ENCODE measurements around the gene TLCD3B. TPM values are rescaled to one million over a fixed set of nuclear protein-coding genes. Genes with fewer than 3 reads are reported as not detected.
"Not testable (repeated sequence)": the region's sequence is repeated elsewhere in the genome, so short reads cannot be mapped to it uniquely, and the experiment has no call there.

The TLCD3B gene
- total RNA-seq, 1 experiment from 2014 or later = 20.9 TPM

DNA sequence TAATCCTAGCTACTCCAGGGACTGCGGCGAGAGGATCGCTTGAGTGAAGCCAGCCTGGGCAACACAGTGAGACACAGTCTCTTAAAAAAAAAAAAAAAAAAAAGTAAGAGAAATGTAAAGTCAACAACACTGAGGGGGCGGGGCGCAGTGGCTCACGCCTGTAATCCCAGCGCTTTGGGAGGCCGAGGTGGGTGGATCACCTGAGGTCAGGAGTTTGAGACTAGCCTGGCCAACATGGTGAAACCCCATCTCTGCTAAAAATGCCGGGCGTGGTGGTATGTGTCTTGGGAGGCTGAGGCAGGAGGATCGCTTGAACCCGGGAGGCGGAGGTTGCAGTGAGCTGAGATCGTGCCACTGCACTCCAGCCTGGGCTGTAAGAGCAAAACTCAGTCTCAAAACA, 18.5 kb downstream of the TLCD3B start:
- H2AFZ ChIP-seq (ENCODE audit: low read length); H4K8ac ChIP-seq (replicated peaks; ENCODE audit: insufficient read length, low read depth, low read length); H2BK20ac ChIP-seq (ENCODE audit: low read depth, low read length, poor library complexity, severe bottlenecking); H3K56ac ChIP-seq (ENCODE audit: insufficient read length, low read depth, low read length); H3K23ac ChIP-seq (ENCODE audit: insufficient read length, low read depth, low read length); H3T11ph ChIP-seq (ENCODE audit: low read length); H3K18ac ChIP-seq (ENCODE audit: insufficient read length, low read depth, low read length); H2BK5ac ChIP-seq (ENCODE audit: insufficient read length, low read length); H3K9me3 ChIP-seq (ENCODE audit: control insufficient read depth, low read depth, low read length); H2AK5ac ChIP-seq (ENCODE audit: insufficient read length, low read length); H3K9me3 Mint-ChIP-seq; H4K5ac ChIP-seq (ENCODE audit: insufficient read length, low read depth, low read length); H3K27ac ChIP-seq (ENCODE audit: insufficient read length, low read depth, low read length); H3K9ac ChIP-seq (ENCODE audit: extremely low read depth, insufficient read length, low read length); H3K36me3 Mint-ChIP-seq (ENCODE audit: insufficient read depth in 1 of 3, low read depth in 3 of 3); H2BK12ac ChIP-seq (ENCODE audit: insufficient read length, low read depth, low read length); H3K14ac ChIP-seq (ENCODE audit: insufficient read depth, low read length); H4K91ac ChIP-seq (ENCODE audit: insufficient read length, low read depth, low read length); H3K4ac ChIP-seq (ENCODE audit: low read depth, low read length); H3K27me3 ChIP-seq (ENCODE audit: insufficient read depth, low read length); H3K79me1 ChIP-seq (ENCODE audit: insufficient read depth, low read depth, low read length, poor library complexity, severe bottlenecking); H2BK120ac ChIP-seq (ENCODE audit: low read depth, low read length, poor library complexity, severe bottlenecking); H3K4me1 ChIP-seq (ENCODE audit: insufficient read depth, low read length); H4K20me1 ChIP-seq (ENCODE audit: control insufficient read depth, insufficient read depth, insufficient read length); H3K27ac Mint-ChIP-seq; H3K79me2 ChIP-seq (ENCODE audit: insufficient read depth, low read length); H2BK15ac ChIP-seq (ENCODE audit: low read depth, low read length); H3K4me2 ChIP-seq (ENCODE audit: insufficient read depth, insufficient read length, low read length); DNase-seq: not testable (repeated sequence)
- WGBS (ENCODE audit: extremely low coverage, insufficient read length, low lambda C conversion rate) = no CpG with 5 or more reads among the region's 14 CpGs
- Mint-ChIP-seq H3K4me3 (peak overlapping the region in 1 of 2 experiments; percentile 48; a peak in 2 of 5 replicates), H3K4me1 (peaks cover 9 to 22% of the 10 kb centered on the region in 2 experiments), H3K27me3 (ENCODE audit: low read depth) (peaks cover 38% of the 10 kb centered on the region)
- H3K23me2 ChIP-seq (ENCODE audit: insufficient read length, low read depth, low read length, poor library complexity, severe bottlenecking) = peaks cover 16% of the 10 kb centered on the region

All from H9 (cell line).